ENCODE results near the gene FAM47E. TPM values are rescaled to one million over a fixed set of nuclear protein-coding genes. Genes with fewer than 3 reads are reported as not detected.

The FAM47E gene
- total RNA-seq, 4 donors from 2014 or later, result 0.56 to 6.8 (median 3.8) TPM

DNA sequence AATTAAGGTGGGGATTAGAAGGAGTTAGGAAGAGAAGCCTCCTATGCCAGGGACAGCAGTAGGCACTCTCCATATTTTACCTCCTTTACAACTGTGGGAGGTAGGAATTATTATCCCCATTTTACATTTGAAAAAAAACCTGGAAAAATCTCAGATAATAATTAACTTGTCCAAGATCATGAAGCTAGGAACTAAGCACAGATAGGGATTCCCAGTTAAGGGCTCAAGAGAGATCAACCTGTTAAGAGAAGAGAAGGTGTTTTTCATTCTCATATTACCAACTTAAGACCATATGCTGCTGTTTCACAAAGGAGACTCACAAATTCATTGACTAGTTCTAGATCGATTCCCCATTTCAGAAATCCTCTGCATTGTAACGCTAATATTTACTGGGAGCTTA lies 16.1 kb upstream of the FAM47E start:
- peaks cover 0 to 5% (median 2%) of the 10 kb centered on the region in 3 donors for H3K9me3 ChIP-seq
- peaks cover 18 to 37% of the 10 kb centered on the region in 2 donors for H3K4me1 ChIP-seq
- intact Hi-C loops (cut with DNase I; ENCODE audit: low total_unique reads) (no loop called here), in situ Hi-C loops (cut with MboI; ENCODE audit: low sequenced_read_pairs in 4 of 4) (no loop called here)
- no peak overlapping the region for H3K4me3 ChIP-seq
- no peak for DNase-seq
- ATAC-seq, result no peak
- TF ChIP-seq POLR2A (IDR thresholded peaks at IDR 0.05), result no peak
- TF ChIP-seq, protein P1, sequence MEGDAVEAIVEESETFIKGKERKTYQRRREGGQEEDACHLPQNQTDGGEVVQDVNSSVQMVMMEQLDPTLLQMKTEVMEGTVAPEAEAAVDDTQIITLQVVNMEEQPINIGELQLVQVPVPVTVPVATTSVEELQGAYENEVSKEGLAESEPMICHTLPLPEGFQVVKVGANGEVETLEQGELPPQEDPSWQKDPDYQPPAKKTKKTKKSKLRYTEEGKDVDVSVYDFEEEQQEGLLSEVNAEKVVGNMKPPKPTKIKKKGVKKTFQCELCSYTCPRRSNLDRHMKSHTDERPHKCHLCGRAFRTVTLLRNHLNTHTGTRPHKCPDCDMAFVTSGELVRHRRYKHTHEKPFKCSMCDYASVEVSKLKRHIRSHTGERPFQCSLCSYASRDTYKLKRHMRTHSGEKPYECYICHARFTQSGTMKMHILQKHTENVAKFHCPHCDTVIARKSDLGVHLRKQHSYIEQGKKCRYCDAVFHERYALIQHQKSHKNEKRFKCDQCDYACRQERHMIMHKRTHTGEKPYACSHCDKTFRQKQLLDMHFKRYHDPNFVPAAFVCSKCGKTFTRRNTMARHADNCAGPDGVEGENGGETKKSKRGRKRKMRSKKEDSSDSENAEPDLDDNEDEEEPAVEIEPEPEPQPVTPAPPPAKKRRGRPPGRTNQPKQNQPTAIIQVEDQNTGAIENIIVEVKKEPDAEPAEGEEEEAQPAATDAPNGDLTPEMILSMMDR (IDR thresholded peaks at IDR 0.05 in 4 of 5, conservative IDR thresholded peaks at IDR 0.05 in 1 of 5), result no peak
- no peaks in the 10 kb centered on the region for H3K36me3 ChIP-seq
- H3K27me3 ChIP-seq, result no peaks in the 10 kb centered on the region
- peak overlapping the region in 3 of 4 donors; percentile 91 to 96 (median 92) for H3K27ac ChIP-seq

DNA sequence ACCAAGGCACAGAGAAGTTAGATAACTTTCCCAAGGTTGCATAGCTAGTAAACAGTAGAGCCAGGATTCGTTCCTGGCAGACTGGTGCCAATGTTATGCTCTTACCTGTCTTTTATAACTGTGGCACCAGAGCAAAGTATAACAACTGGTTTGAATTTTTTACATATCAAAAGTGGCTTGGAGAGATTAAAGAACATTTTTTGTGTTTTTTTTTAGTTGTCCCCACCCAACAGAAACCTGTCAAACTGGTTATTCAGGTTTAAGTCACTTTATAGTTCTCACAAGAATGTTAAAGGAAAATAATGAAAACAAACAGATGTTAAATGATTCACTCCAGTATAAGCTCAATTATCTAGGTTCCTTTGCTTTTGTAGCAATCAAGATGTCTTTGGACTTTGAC lies 15.6 kb upstream of the FAM47E start:
- intact Hi-C loops (cut with DNase I; ENCODE audit: low total_unique reads), result no loop called here
- H3K4me1 ChIP-seq, result peaks cover 18 to 37% of the 10 kb centered on the region in 2 donors
- peaks cover 0 to 7% (median 5%) of the 10 kb centered on the region in 3 donors for H3K9me3 ChIP-seq
- H3K27ac ChIP-seq, result peak overlapping the region in 3 of 4 donors; percentile 91 to 96 (median 92)
- in situ Hi-C loops (cut with MboI; ENCODE audit: low sequenced_read_pairs in 4 of 4), result no loop called here
- no peak for ATAC-seq
- DNase-seq, result no peak
- no peaks in the 10 kb centered on the region for H3K36me3 ChIP-seq
- H3K27me3 ChIP-seq, result no peaks in the 10 kb centered on the region
- no peak overlapping the region for H3K4me3 ChIP-seq
- TF ChIP-seq, protein P1 (IDR thresholded peaks at IDR 0.05 in 4 of 5, conservative IDR thresholded peaks at IDR 0.05 in 1 of 5), result no peak
- TF ChIP-seq POLR2A (IDR thresholded peaks at IDR 0.05), result no peak

DNA sequence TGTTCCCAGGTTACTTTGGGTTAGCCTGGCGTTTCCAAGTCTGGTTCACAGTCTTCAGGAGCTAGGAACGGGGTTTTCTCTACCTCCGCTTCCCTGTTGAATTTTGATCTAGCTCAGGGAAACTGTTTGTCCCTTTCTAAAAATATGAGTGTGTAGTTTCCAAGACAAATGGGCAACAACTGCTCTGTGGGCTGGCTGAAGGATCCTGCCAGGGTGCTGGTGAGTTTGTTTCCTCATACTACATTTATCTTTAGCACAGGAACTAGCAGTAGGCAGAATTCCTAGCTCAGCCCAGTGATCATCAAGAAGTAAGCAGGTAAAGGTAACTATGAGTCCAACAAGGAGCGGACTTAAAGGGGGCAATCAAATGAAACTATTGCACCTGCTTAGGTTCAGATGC lies 13.3 kb upstream of the FAM47E start:
- in situ Hi-C loops (cut with MboI; ENCODE audit: low sequenced_read_pairs in 4 of 4), result no loop called here

DNA sequence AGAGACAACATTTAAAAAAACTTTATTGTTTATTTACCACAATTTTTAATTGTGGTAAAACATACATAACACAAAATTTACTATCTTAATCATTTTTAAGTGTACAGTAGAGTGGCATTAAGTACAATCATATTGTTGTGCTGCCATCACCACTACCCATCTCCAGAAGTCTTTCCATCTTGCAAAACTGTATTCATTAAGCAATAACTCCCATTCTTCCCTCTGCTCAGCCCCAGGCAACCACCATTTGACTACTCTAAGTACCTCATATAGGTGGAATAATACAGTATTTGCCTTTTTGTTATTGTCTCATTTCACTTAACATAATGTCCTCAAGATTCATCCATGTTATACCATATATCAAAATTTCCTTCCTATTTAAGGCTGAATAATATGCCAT lies 12.8 kb upstream of the FAM47E start:
- in situ Hi-C loops (cut with MboI; ENCODE audit: low sequenced_read_pairs in 4 of 4), result no loop called here
- no peak for TF ChIP-seq POLR2A (IDR thresholded peaks at IDR 0.05)
- TF ChIP-seq, protein P1 (IDR thresholded peaks at IDR 0.05 in 4 of 5, conservative IDR thresholded peaks at IDR 0.05 in 1 of 5), result no peak
- peaks cover 10 to 29% of the 10 kb centered on the region in 2 donors for H3K4me1 ChIP-seq
- H3K27ac ChIP-seq, result peak overlapping the region; percentile 91 to 96 (median 94)
- no peaks in the 10 kb centered on the region for H3K36me3 ChIP-seq
- H3K4me3 ChIP-seq, result no peak overlapping the region
- intact Hi-C loops (cut with DNase I; ENCODE audit: low total_unique reads), result loop anchor here (2.0 kb wide), 1 partner anchor 38 kb away; no protein-coding TSS in a partner anchor
- no peak for DNase-seq
- peaks cover 0 to 7% (median 5%) of the 10 kb centered on the region in 3 donors for H3K9me3 ChIP-seq
- ATAC-seq, result peak; percentile 29 to 63
- H3K27me3 ChIP-seq, result no peaks in the 10 kb centered on the region

More for the DNA sequence above, 13.3 kb upstream of the FAM47E start:
- peak; percentile 97 for ATAC-seq
- peaks cover 14 to 30% of the 10 kb centered on the region in 2 donors for H3K4me1 ChIP-seq
- no peaks in the 10 kb centered on the region for H3K27me3 ChIP-seq
- H3K27ac ChIP-seq, result peak overlapping the region; percentile 91 to 96 (median 94)
- H3K36me3 ChIP-seq, result no peaks in the 10 kb centered on the region
- peak overlapping the region in 2 of 4 donors; percentile 1 to 11 for H3K4me3 ChIP-seq
- H3K9me3 ChIP-seq, result peaks cover 0 to 7% (median 5%) of the 10 kb centered on the region in 3 donors
- intact Hi-C loops (cut with DNase I; ENCODE audit: low total_unique reads), result loop anchor here (2.0 kb wide), 1 partner anchor 37 kb away; no protein-coding TSS in a partner anchor
- peak; percentile 80 to 92 for DNase-seq
- peak; percentile 41 to 42 for TF ChIP-seq POLR2A (IDR thresholded peaks at IDR 0.05)
- TF ChIP-seq, protein P1 (IDR thresholded peaks at IDR 0.05 in 4 of 5, conservative IDR thresholded peaks at IDR 0.05 in 1 of 5), result no peak

Data from gastrocnemius medialis (tissue), 4 donors.